HG03520 (cell line): ENCODE results near the gene NUCKS1.

ENCODE experiments used
- ATAC-seq: cut with Tn5 transposase; IDR thresholded peaks from one replicate; pipeline ENCODE4 v1.9.1; 2021; ENCODE audit warnings: mild to moderate bottlenecking, moderate library complexity; ENCODE audit not compliant: unreplicated experiment

The NUCKS1 gene

GRCh38 chr1:205670611-205671430, 79.2 kb downstream of the NUCKS1 start:
- ATAC-seq: no peak

GRCh38 chr1:205670150-205670446, 79.9 kb downstream of the NUCKS1 start:
- ATAC-seq: no peak

- ATAC-seq: no peak
These were observed 80.4 kb downstream of the NUCKS1 start for GRCh38 chr1:205669341-205670149.

GRCh38 chr1:205668951-205669340, 81.0 kb downstream of the NUCKS1 start:
- ATAC-seq: no peak

GRCh38 chr1:205667909-205668643, 81.9 kb downstream of the NUCKS1 start:
- no peak for ATAC-seq

GRCh38 chr1:205666372-205667166, 83.4 kb downstream of the NUCKS1 start:
- ATAC-seq: no peak

GRCh38 chr1:205665201-205666045, 84.6 kb downstream of the NUCKS1 start:
- ATAC-seq: no peak

- no peak for ATAC-seq
These were observed 85.5 kb downstream of the NUCKS1 start for GRCh38 chr1:205664399-205665017.

GRCh38 chr1:205663286-205663936, 86.6 kb downstream of the NUCKS1 start:
- ATAC-seq: no peak
